ENCODE measurements around the gene TGFBR2.

Gene TGFBR2

GRCh38 chr3:30671527-30672286 lies 65.3 kb downstream of the TGFBR2 start:
- DNase-seq (ENCODE audit: low read depth in 1 of 2, low spot score in 1 of 2), result no peak

DNA sequence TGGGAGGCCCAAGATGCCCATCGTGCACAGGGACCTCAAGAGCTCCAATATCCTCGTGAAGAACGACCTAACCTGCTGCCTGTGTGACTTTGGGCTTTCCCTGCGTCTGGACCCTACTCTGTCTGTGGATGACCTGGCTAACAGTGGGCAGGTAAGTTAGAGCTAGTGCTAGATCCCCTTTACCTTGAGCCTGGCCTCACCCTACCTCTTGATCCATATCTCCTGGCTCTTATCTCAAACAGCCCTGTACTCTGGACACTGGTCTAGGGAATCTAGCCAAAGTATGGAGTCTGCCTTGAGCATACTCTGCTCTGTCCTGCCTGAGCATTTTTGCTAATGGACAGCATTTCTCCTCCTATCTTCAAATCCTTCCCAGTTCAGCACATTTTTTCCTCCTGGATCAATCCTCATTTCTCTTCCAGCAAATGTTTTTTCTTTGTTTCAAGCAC lies 65.9 kb downstream of the TGFBR2 start:
- DNase-seq (ENCODE audit: low read depth in 1 of 2, low spot score in 1 of 2), result no peak

GRCh38 chr3:30672959-30673358 lies 66.6 kb downstream of the TGFBR2 start:
- DNase-seq (ENCODE audit: low read depth in 1 of 2, low spot score in 1 of 2), result no peak

- DNase-seq (ENCODE audit: low read depth in 1 of 2, low spot score in 1 of 2), result no peak
Observed at GRCh38 chr3:30673425-30674341, 67.3 kb downstream of the TGFBR2 start.

DNA sequence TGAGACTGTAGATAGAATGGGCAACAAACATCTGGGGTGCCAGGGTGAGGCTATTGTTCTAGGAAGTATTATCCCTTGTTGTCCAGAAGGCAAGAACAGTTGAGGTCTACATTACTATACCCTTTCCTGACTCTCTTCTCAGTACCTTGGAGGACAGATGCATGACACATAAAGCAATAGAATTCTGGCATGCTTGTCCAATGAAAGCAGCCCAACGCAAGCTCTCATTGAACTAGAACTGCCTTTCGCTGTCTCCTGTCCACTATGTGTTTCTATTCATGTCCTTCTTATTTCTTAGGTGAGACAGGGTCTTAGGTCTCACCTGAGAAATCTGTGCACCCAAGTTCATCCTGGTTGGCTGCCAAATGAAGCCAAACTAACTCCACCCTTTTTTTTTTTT lies 68.6 kb downstream of the TGFBR2 start:
- no peak for DNase-seq (ENCODE audit: low read depth in 1 of 2, low spot score in 1 of 2)

- DNase-seq (ENCODE audit: low read depth in 1 of 2, low spot score in 1 of 2), result no peak
Observed at GRCh38 chr3:30675774-30676173, 69.4 kb downstream of the TGFBR2 start.

GRCh38 chr3:30676424-30677346 lies 70.3 kb downstream of the TGFBR2 start:
- DNase-seq (ENCODE audit: low read depth in 1 of 2, low spot score in 1 of 2), result no peak

- no peak for DNase-seq (ENCODE audit: low read depth in 1 of 2, low spot score in 1 of 2)
Observed at GRCh38 chr3:30677347-30677685, 70.9 kb downstream of the TGFBR2 start.

DNA sequence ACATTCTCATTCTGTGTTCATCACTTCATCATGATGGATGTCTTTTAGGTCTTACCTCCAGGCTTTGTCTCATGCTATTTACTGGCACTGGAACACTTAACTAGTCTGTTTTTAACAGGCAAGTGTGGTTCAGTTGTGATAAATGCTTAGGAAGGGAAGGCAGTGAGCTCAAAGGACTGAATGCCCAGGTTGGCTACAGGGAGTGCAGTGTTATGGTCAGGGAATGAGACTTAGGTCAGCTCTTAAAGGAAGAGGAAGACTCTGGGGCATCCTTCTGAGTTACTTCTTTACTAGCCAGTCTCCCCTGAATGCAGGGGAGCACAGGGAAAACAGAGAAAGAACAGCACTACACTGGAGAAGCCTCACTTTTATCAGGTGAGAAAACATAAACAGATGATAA lies 72.6 kb downstream of the TGFBR2 start:
- no peak for DNase-seq (ENCODE audit: low read depth in 1 of 2, low spot score in 1 of 2)

- no peak for DNase-seq (ENCODE audit: low read depth in 1 of 2, low spot score in 1 of 2)
Observed at GRCh38 chr3:30680789-30681648, 74.6 kb downstream of the TGFBR2 start.

DNA sequence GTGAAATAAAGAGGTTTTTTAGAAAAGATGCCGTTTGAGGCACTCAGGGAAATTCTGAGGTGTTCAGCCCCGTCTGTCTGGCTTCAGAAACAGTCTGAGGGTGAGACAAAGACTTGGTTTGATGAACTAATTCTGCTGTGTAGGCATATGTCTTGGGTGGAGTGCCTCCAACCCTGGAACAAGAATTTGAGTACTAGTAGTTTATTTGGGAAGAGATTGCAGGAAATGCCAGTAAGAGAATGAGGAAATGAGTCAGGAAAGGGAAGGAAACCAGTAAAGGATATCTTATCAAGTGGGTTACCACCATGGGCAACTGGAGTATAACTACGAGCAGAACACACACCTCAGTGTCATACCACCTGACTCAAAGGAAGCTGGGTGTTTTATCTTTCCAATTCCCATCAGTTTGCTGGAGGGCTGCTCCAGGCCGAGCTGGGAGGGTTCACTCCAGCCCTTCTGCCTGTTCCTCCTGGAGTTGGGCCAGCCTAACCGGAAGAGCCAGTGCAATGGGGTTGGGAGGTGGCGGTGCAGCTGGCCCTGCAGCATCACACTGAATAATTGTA lies 75.3 kb downstream of the TGFBR2 start:
- DNase-seq (ENCODE audit: low read depth in 1 of 2, low spot score in 1 of 2), result no peak

DNA sequence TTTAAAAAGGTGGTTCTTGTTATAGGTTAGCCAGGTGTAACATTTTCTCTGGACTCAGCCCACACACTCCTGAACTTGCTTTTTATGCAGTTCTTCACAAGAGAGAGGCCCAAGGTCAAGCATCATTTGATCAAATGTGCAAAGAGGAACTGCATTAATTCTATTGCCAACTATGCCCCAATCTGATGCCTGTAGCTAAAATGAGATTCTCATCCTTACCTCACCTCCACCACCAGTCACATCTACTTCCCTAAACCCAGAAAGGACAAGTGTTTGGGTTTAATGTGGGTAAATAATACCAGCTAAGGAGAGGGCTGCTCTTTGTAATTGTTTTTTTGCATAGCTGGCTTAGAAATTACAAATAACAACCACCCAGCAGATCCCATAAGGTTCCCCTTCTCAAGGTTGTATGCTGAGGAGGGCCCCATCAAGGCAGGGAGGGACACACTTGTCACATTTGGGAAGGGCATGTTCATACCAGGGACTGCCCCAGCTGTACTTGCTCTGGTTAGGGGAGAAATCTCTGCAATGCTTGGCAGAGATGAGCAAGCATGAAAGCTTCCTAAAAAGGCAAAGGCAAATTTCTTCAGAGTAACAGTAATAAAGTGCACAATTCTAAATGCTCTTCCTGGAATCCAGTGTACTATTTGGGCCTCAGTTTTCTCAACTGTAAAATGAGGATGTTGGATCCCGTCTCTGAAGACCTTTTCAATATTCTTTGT lies 76.2 kb downstream of the TGFBR2 start:
- DNase-seq (ENCODE audit: low read depth in 1 of 2, low spot score in 1 of 2), result no peak

DNA sequence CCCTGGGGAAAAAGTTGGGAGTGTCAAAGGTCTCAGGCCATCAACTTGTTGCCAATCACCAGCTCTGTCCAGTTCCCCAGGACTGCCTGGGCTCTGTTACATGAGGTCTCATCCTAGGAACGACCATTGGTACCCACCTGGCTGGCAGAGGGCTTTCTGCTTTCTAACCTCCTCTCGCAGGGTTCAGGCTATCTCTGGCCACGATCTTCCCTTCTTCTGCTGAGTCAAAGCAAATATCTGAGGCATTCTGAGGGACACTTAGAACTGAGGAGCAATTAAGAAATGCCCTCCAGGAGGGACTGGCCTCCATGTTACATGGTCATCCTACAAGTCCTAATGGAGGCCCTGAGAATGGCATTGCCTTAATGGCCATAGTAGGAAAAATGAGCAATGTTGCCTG lies 77.4 kb downstream of the TGFBR2 start:
- DNase-seq (ENCODE audit: low read depth in 1 of 2, low spot score in 1 of 2), result no peak

- DNase-seq (ENCODE audit: low read depth in 1 of 2, low spot score in 1 of 2), result no peak
Observed at GRCh38 chr3:30684356-30684755, 78.0 kb downstream of the TGFBR2 start.

GRCh38 chr3:30685267-30685667 lies 78.9 kb downstream of the TGFBR2 start:
- DNase-seq (ENCODE audit: low read depth in 1 of 2, low spot score in 1 of 2), result no peak

DNA sequence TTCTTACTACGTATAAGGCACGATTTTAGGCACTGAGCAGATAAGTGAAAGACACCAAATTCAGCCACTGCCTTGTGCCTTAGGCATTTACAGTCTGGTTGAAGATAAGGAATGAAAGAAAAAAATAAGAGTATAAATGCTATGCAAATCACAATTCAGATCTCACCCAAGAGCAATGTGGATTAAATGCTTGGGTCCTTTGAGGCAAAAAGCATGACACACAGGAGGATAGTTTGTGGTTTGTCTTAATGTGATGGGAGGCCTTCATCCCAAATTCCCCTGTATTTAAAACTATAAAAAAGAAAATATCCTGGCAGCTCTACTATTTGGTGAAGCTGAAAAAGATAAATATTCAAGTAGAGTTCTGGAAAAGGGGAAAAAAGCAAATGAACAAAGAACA lies 79.8 kb downstream of the TGFBR2 start:
- DNase-seq (ENCODE audit: low read depth in 1 of 2, low spot score in 1 of 2), result no peak

DNA sequence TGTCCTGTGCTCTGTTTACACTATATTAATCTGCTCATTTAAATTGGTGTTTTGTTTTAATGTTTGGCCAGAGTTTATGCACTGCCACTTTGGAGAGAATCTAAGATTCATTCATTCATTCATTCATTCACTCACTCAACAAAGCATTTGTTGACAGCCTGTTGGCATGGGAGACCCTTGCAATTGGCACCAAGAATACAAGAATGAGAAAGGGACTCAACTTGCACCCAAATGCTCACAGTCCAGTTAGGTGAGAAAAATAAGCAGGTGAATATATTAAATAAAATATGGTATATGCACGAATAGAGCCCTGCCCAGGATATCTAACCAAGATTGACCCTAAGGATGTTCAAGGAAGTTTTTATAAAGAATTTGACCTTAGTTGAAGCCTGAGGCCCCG lies 80.4 kb downstream of the TGFBR2 start:
- DNase-seq (ENCODE audit: low read depth in 1 of 2, low spot score in 1 of 2), result no peak

- DNase-seq (ENCODE audit: low read depth in 1 of 2, low spot score in 1 of 2), result no peak
Observed at GRCh38 chr3:30687930-30688570, 81.6 kb downstream of the TGFBR2 start.
